GM12873 (cell line): Measurements from ENCODE around the gene OR5F1.

Experiments used
- CTCF ChIP-seq: IDR thresholded peaks from 2 replicates; pipeline ENCODE4 v1.5.1; 2012; ENCODE audit warnings: low read depth, mild to moderate bottlenecking, moderate library complexity, low read length, control low read depth; ENCODE audit not compliant: insufficient read depth; ENCODE audit errors: missing control alignments

OR5F1 gene

DNA sequence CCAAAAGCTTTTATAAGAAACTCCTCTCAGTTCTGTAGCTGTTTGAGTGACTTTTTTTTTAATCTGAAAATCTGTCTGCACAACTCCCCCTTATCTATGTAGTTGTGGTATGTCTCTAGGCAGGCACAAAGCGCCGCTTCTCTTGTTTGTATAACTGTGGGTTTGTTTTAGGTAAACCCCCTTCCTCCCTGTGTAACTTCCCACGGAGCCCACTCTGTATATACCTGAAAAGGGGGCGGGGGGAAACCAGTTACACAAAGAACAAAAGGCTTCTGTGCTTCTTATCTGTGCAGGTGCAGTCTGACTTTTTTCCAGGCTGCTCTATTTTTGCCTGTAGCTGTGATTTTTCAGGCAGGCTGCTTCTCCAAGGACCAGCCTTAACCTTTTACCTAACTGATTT is 37.9 kb downstream of the OR5F1 start:
- TF ChIP-seq CTCF = no peak

DNA sequence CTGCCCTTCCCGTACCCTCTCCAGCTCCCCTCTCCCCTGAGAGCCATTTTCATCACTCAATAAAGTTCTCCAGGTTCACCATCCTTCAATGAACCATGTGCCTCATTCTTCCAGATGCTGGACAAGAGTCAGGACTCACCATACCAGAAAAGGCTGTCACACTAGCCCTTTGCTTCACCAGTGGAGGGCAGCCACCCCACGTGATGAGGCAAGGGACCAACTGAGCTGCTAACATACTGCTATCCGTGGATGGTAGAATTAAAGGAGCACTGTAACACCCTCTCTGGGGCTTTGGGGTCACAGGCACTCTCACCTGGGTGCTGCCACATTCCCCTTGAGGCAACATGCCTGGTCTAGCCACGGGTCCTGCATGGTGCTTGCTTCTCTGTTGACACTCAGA is 45.1 kb downstream of the OR5F1 start:
- TF ChIP-seq CTCF = no peak
